SW480 (cell line): Measurements from ENCODE around the gene PRMT6.
"Not testable (repeated sequence)": the region's sequence is repeated elsewhere in the genome, so short reads cannot be mapped to it uniquely, and the experiment has no call there.

Experiments used
- DNase-seq: peaks from one replicate; pipeline ENCODE4 v3.0.0-alpha.2; 2016; ENCODE audit warnings: low spot score

Gene PRMT6

GRCh38 chr1:107056426-107057196 is at the start of gene PRMT6:
TSS of gene PRMT6 (plus strand) at chr1:107056674. CDS start at chr1:107056716, 42 bp downstream.
- DNase-seq = peak; percentile 75

- DNase-seq = no peak
These were observed 47.2 kb upstream of the PRMT6 start for GRCh38 chr1:107009281-107009680.

- no peak for DNase-seq
These were observed 45.9 kb upstream of the PRMT6 start for GRCh38 chr1:107010582-107010981.

- DNase-seq = no peak
These were observed 40.0 kb upstream of the PRMT6 start for GRCh38 chr1:107016376-107016978.

GRCh38 chr1:107018445-107018844 is 38.0 kb upstream of the PRMT6 start:
- DNase-seq = no peak

GRCh38 chr1:107019166-107019565 is 37.3 kb upstream of the PRMT6 start:
- no peak for DNase-seq

- not testable (repeated sequence) for DNase-seq
These were observed 17.6 kb upstream of the PRMT6 start for GRCh38 chr1:107038874-107039273.

GRCh38 chr1:107044310-107045220 is 11.9 kb upstream of the PRMT6 start:
- DNase-seq = not testable (repeated sequence)

GRCh38 chr1:107047602-107048001 is 8.9 kb upstream of the PRMT6 start:
- no peak for DNase-seq

- DNase-seq = no peak
These were observed 8.2 kb upstream of the PRMT6 start for GRCh38 chr1:107048241-107048640.

- no peak for DNase-seq
These were observed 5.2 kb upstream of the PRMT6 start for GRCh38 chr1:107051266-107051665.

GRCh38 chr1:107055919-107056425 is 502 bp upstream of the PRMT6 start:
- DNase-seq = not testable (repeated sequence)

- DNase-seq = peak; percentile 48
These were observed 991 bp downstream of the PRMT6 start for GRCh38 chr1:107057197-107058133.

- DNase-seq = no peak
These were observed 2.0 kb downstream of the PRMT6 start for GRCh38 chr1:107058245-107059032.

- DNase-seq = no peak
These were observed 5.4 kb downstream of the PRMT6 start for GRCh38 chr1:107061886-107062285.

- no peak for DNase-seq
These were observed 17.0 kb downstream of the PRMT6 start for GRCh38 chr1:107073493-107073892.

- peak; percentile 7 for DNase-seq
These were observed 20.4 kb downstream of the PRMT6 start for GRCh38 chr1:107076841-107077240.

- no peak for DNase-seq
These were observed 22.8 kb downstream of the PRMT6 start for GRCh38 chr1:107079249-107079648.

- DNase-seq = no peak
These were observed 24.6 kb downstream of the PRMT6 start for GRCh38 chr1:107081102-107081501.

GRCh38 chr1:107091418-107091817 is 34.9 kb downstream of the PRMT6 start:
- DNase-seq = no peak
